Measurements from ENCODE around the gene DMD. TPM values are rescaled to one million over a fixed set of nuclear protein-coding genes. Genes with fewer than 3 reads are reported as not detected.

Gene DMD
- total and polyA plus RNA-seq, 2 donors (not counting 1 experiment from before 2014, with no cell fraction given) = 2.0 to 51.8 TPM

DNA sequence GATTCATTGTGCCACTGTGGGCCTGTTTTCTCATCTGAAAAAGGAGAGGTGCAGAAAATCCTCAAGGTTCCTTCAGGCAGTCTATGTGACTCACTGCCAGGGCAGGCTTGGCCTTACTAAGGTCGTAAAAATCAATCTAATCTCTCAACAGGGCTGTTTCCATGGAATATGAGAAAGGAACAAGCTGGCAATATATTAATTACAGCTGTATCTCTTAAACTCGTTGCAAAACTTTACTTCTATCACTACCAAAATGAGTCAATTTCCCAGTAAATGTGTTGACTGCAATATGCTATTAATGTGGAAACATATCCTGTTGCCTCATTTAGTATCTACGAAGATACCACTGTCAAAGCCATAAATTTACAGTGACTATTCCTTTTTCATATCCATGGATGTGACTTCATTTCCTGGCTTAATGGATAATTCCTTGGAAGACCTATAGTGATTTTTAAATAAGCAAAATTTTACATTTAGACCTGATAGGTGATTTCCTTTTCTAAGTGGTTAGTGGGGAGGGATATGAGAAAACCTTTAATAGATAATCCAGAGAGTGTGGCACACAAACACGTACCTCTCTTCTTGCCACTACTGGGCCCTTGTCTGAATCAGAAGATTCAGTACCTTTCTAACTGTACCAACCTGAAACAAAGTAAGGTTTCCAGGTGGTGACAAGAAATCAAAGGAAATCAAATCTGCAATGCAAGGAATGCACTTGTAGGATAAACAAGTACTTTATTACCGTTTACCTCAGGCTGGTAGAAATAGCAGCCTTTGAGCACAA lies 2012.1 kb downstream of the DMD start:
- Histone ChIP-seq H4K20me1 (ENCODE audit: control insufficient read depth, insufficient read depth, low read length, poor library complexity, severe bottlenecking) (no peaks in the 10 kb centered on the region), H3K4me3 (ENCODE audit: control extremely low read depth in 1 of 5, extremely low read depth in 1 of 5, insufficient read depth in 1 of 5, low read depth in 2 of 5, low read length in 4 of 5) (no peak overlapping the region), H3K9me3 (ENCODE audit: control extremely low read depth in 1 of 3, control insufficient read depth in 2 of 3, insufficient read depth in 1 of 3, low read length in 2 of 3) (no peaks in the 10 kb centered on the region), H3K27ac (ENCODE audit: low read length in 2 of 2) (no peak overlapping the region), H3K79me2 (ENCODE audit: control insufficient read depth, insufficient read depth, low read length) (no peaks in the 10 kb centered on the region), H3K27me3 (replicated peaks in 1 of 4; ENCODE audit: control extremely low read depth in 1 of 4, control insufficient read depth in 3 of 4, insufficient read depth in 4 of 4, low read length in 3 of 4) (no peaks in the 10 kb centered on the region), H3K9ac (ENCODE audit: low read length) (no peak overlapping the region), H3K4me1 (ENCODE audit: control insufficient read depth in 2 of 2, insufficient read depth in 2 of 2, low read length in 2 of 2) (no peaks in the 10 kb centered on the region), H3K36me3 (replicated peaks in 1 of 2; ENCODE audit: control extremely low read depth in 1 of 2, control insufficient read depth in 1 of 2, extremely low read depth in 1 of 2, insufficient read depth in 2 of 2, low read length in 1 of 2) (no peaks in the 10 kb centered on the region), H3K4me2 (replicated peaks; ENCODE audit: low read depth, low read length, poor library complexity, severe bottlenecking) (no peak overlapping the region), H2AFZ (ENCODE audit: insufficient read depth, low read depth, low read length, poor library complexity, severe bottlenecking) (no peak overlapping the region)
- TF ChIP-seq, protein P1, sequence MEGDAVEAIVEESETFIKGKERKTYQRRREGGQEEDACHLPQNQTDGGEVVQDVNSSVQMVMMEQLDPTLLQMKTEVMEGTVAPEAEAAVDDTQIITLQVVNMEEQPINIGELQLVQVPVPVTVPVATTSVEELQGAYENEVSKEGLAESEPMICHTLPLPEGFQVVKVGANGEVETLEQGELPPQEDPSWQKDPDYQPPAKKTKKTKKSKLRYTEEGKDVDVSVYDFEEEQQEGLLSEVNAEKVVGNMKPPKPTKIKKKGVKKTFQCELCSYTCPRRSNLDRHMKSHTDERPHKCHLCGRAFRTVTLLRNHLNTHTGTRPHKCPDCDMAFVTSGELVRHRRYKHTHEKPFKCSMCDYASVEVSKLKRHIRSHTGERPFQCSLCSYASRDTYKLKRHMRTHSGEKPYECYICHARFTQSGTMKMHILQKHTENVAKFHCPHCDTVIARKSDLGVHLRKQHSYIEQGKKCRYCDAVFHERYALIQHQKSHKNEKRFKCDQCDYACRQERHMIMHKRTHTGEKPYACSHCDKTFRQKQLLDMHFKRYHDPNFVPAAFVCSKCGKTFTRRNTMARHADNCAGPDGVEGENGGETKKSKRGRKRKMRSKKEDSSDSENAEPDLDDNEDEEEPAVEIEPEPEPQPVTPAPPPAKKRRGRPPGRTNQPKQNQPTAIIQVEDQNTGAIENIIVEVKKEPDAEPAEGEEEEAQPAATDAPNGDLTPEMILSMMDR (IDR thresholded peaks at IDR 0.05) = no peak
- no peak for TF ChIP-seq EZH2 (IDR thresholded peaks at IDR 0.05; ENCODE audit: borderline replicate concordance, insufficient read depth, low read depth, low read length, poor library complexity, severe bottlenecking)
- Mint-ChIP-seq H3K4me1 (no peaks in the 10 kb centered on the region), H3K9me3 (ENCODE audit: insufficient read depth) (no peaks in the 10 kb centered on the region), H3K27me3 (no peaks in the 10 kb centered on the region), H3K27ac (no peak overlapping the region), H3K4me3 (no peak overlapping the region)
- ChIA-PET POLR2A (no interaction called here), CTCF (no interaction called here)
- ATAC-seq (ENCODE audit: low read depth) (no peak), DNase-seq (no peak)
- intact Hi-C loops (cut with micrococcal nuclease) = no loop called here
- 100% methylated on average over 1 of the region's 5 CpGs for WGBS (ENCODE audit: insufficient coverage)

- no peaks in the 10 kb centered on the region for H3K79me2 ChIP-seq (ENCODE audit: control insufficient read depth, insufficient read depth, low read length)
- WGBS (ENCODE audit: insufficient coverage) = 100% methylated on average over 1 of the region's 11 CpGs
- H3K4me2 ChIP-seq (replicated peaks; ENCODE audit: low read depth, low read length, poor library complexity, severe bottlenecking) = no peak overlapping the region
- no peaks in the 10 kb centered on the region for H3K27me3 ChIP-seq (replicated peaks in 1 of 4; ENCODE audit: control extremely low read depth in 1 of 4, control insufficient read depth in 3 of 4, insufficient read depth in 4 of 4, low read length in 3 of 4)
- TF ChIP-seq, protein P1 (IDR thresholded peaks at IDR 0.05) = no peak
- no peak for TF ChIP-seq EZH2 (IDR thresholded peaks at IDR 0.05; ENCODE audit: borderline replicate concordance, insufficient read depth, low read depth, low read length, poor library complexity, severe bottlenecking)
- intact Hi-C loops (cut with micrococcal nuclease) = no loop called here
- POLR2A ChIA-PET = no interaction called here
- Mint-ChIP-seq H3K4me1 (no peaks in the 10 kb centered on the region), H3K27me3 (no peaks in the 10 kb centered on the region), H3K27ac (no peak overlapping the region), H3K9me3 (ENCODE audit: insufficient read depth) (no peaks in the 10 kb centered on the region), H3K4me3 (no peak overlapping the region)
- H4K20me1 ChIP-seq (ENCODE audit: control insufficient read depth, insufficient read depth, low read length, poor library complexity, severe bottlenecking) = no peaks in the 10 kb centered on the region
- ATAC-seq (ENCODE audit: low read depth) (no peak), DNase-seq (no peak)
- no peaks in the 10 kb centered on the region for H3K9me3 ChIP-seq (ENCODE audit: control extremely low read depth in 1 of 3, control insufficient read depth in 2 of 3, insufficient read depth in 1 of 3, low read length in 2 of 3)
- no peak overlapping the region for H3K9ac ChIP-seq (ENCODE audit: low read length)
- H3K4me3 ChIP-seq (ENCODE audit: control extremely low read depth in 1 of 5, extremely low read depth in 1 of 5, insufficient read depth in 1 of 5, low read depth in 2 of 5, low read length in 4 of 5) = no peak overlapping the region
- no peaks in the 10 kb centered on the region for H3K36me3 ChIP-seq (replicated peaks in 1 of 2; ENCODE audit: control extremely low read depth in 1 of 2, control insufficient read depth in 1 of 2, extremely low read depth in 1 of 2, insufficient read depth in 2 of 2, low read length in 1 of 2)
- CTCF ChIA-PET = no interaction called here
- no peak overlapping the region for H2AFZ ChIP-seq (ENCODE audit: insufficient read depth, low read depth, low read length, poor library complexity, severe bottlenecking)
- H3K4me1 ChIP-seq (ENCODE audit: control insufficient read depth in 2 of 2, insufficient read depth in 2 of 2, low read length in 2 of 2) = no peaks in the 10 kb centered on the region
- H3K27ac ChIP-seq (ENCODE audit: low read length in 2 of 2) = no peak overlapping the region
Measured at GRCh38 chrX:31190221-31190975, 2021.0 kb downstream of the DMD start.
